Left ventricle myocardium superior (tissue), 1 donor: Measurements from ENCODE around the gene SETD1B. TPM values are rescaled to one million over a fixed set of nuclear protein-coding genes. Genes with fewer than 3 reads are reported as not detected.

Experiments
- ATAC-seq: fragments of 200-7000 bp; cut with Tn5 transposase; one replicate; pipeline ENCODE4 v1.9.1; 2020; ENCODE audit warnings: mild to moderate bottlenecking, moderate library complexity
- DNase-seq: peaks from one replicate; pipeline ENCODE4 v3.0.0-alpha.2; 2020
- intact Hi-C: fragments of 100-400 bp; cut with micrococcal nuclease; formaldehyde crosslinking; loops from one replicate; pipeline ENCODE4 v1.11.0; 2022
- total RNA-seq: library from RNA; stranded (reverse); fragmentation: NEBNext Ultra II Directional; extraction: Animal tissue kit (Norgen Biotek cat#: 25700); gene quantifications from one replicate; pipeline ENCODE4 v1.2.1, GENCODE V29; 2021
- donor health status: DM: no; HTN: yes; CAD: no; lungs with severe emphysema.

SETD1B gene
- total RNA-seq, 1 donor from 2014 or later: 9.0 TPM

DNA sequence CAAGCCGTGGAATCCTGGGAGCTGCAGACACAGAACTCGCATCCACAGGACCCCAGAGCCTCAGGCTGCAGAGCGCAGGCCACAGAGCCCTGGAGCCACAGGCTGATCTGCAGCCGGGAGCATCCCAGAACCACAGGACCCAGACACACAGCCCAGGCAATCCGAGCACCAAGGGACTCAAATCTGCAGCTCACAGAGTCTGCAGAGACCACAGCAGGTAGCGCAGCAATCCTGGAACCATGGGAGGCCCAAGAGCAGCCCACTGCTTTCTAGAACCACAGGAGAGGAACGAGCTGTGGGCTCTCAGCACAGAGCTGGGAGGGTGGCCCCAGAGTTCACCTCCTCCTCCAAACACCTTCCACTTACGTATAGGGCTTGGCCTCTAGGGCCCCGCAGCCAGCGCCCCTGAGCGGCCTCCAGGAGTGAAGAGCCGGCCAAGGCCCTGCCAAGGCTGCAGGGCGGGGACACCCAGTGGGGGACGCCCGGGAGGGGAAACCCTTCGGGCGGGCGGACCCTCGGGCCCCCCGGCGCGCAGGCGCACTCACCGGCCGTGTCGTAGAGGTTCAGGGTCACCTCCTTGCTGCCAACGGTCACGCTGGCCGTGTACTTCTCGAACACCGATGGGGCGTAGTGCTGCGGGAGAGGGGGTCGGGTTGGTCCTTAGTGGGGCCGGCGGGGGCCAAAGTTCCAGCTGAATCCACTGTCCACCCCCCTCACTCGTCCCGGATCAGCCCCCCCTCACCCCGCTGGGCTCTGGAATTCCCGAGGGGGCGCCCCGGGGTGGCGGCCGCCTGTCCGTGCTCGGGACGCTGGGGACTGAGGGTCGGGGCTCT lies 11.0 kb upstream of the SETD1B start:
- ATAC-seq: peak; percentile 11
- intact Hi-C loops: loop anchor here (10.0 kb wide), 1 partner anchor 92 kb away; the partner anchor contains the start of gene PSMD9

DNA sequence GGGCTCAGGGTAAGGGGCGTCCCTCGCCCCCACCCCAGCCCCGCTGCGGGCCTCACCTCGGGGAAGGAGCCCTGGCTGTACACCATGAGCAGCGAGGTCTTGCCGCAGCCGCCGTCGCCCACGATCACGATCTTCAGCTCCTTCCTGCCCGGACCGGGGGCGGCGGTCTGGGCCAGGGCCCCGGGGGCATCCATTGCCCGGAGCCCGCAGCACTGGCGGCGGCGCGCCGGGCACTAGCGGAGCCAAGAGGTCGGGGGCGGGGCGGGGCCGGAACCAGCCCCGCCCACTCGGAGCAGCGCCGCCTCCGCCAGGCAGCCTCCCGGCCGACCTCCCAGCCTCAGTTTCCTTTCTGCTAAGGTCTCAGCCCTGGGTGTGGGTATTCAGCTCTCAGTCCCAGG lies 10.4 kb upstream of the SETD1B start, which contains the start of gene RHOF:
Gene RHOF (minus strand): TSS at position 249 of the 398 bp plus-strand sequence. CDS start 55 bp downstream, at position 194.
- intact Hi-C loops: loop anchor here (10.0 kb wide), 1 partner anchor 91 kb away; the partner anchor contains the start of gene PSMD9
- peak; percentile 41 for ATAC-seq
- DNase-seq: peak; percentile 78

More for the DNA sequence above, 11.0 kb upstream of the SETD1B start:
- peak; percentile 80 for DNase-seq

DNA sequence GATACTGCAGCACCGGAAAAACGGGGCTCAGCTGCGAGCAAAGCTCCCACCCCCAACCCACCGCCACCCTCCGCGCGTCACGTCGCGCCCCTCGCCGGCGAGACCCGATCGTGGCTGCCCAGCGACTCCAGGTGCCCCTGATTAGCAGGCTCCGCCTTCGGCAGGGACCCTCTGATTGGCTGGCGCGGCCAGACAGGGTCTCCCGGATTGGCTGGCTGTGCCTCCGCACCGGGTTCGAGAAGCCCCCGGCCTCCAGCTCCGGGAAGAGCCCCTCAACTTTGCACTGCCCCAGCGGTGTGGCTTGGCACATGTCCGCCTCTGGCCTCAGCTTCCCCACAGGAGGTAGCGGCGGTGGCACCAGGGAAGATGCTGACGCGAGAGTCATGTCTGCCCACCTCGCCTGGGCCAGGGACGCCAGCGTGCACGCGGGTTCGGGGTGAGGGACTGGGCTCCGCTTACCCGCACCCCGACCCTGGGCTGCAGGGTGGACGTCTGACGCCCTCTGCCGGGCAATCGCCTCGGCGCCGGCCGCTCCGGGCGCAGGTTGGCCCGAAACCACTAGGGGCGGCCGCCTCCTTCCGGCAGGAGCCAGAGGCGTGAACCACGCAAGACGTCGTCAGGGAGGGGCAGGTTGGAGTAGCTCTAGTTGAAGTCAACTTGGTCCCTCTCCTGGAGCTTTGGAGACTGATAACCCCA lies 9.8 kb upstream of the SETD1B start:
- intact Hi-C loops: loop anchor here (10.0 kb wide), 1 partner anchor 91 kb away; the partner anchor contains the start of gene PSMD9
- ATAC-seq: peak; percentile 62
- DNase-seq: peak; percentile 95

DNA sequence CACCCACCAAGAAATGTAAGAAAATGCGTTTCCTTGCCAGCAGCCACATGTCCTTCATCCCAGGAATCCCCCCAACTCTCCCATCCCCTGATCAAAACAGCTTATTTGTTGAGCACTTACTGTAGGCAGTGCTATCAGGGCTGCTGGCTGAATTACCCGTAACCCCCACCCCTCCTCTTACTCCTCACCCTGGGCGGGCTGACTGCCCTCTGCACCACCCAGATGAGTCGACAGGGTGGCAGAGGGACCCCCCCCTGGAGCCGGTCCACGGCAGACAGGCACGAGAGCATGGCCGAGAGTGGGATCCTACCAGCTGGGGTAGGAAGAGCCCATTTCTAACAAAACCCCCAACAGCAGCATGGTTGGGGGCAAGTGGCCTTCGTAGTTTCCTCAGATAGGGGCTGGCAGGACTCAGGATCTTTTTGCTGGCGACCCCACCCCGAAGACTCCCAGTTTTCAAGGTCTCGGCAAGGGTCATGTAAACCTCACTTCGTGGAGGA lies 9.2 kb upstream of the SETD1B start:
- ATAC-seq: no peak
- intact Hi-C loops: loop anchor here (10.0 kb wide), 1 partner anchor 90 kb away; the partner anchor contains the start of gene PSMD9
- DNase-seq: peak; percentile 64

DNA sequence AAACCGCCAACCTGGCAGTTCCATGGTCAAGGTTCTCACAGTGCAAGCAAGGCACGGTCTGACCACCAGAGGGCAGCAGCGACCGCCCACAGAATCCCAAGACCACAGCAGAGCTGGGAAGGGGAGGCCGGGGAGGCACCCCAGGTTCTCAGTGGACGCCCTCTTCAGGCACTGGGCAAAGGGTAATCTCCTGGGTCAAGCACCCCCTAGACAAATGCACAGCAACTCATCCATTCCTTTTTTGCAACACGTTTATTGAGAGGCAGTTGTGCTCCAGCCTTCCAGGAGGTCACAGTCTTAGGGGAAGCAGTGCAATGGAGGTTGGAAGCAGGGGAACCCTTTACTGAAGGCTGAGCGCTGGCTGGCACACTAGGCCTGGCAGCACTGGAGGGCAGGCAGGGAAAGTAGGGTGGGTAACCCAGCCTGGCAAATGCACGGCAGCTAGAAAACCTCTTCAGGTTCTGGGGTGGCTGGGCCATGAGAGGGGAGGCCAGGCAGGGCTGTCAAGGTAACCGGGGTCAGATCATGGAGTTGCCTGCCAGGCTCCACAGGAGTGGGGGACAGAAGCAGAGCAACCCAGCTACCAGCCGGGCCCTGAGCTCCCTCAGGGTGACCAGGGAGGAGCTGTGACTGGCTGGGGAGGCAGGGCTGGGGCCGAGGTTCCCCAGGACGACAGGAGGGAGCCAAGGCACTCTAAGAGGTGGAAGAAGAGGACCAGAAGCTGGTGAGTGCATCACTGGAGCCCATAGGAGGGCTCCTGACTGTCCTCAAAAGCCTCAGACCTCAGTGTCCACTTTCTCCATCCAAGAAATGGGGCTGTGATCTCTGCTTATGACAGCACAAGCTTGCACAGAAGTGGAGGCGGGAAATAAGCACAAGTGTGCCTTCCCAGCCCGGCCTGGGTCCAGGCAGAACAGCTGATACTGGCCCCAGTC lies 8.5 kb upstream of the SETD1B start:
- intact Hi-C loops: loop anchor here (10.0 kb wide), 1 partner anchor 90 kb away; the partner anchor contains the start of gene PSMD9
- ATAC-seq: peak; percentile 34
- DNase-seq: peak; percentile 93

DNA sequence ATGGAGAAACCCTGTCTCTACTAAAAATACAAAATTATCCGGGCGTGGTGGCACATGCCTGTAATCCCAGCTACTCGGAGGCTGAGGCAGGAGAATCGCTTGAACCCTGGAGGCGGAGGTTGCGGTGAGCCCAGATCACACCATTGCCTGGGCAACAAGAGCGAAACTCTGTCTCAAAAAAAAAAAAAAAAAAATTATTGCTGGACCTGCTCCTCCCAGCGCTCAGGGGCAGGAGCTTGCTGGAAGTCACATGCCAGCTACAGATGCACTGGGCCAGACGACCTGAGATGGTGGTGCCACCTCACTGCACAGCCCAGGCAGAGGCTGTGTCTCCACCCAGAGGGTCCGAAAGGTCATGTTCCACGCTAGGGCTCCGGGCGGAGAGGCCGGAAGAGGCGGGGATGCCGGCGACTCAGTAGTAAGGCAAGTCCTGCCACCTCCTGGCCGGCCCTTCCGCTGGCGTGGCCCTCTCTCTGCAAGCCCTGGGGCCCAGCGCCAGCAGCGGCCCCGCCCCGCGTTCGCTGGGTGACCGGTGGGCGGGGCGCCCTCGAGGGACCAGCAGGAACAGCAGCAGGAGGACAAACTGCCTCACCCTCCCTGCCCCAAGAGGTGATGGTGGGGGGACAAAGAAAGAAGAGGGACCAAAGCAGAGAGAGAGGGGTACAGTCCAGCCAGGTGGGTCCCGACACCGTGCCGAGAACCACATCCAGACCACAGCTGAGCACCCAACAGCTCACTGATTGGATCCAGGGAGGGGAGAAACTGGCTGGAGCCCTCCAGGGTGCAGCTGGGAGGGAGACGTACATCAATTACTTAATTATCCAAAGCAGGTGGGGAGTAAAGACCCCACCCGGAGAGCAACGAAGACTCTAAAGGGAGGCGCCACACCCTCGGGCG lies 6.7 kb upstream of the SETD1B start:
- DNase-seq (peak; percentile 99), ATAC-seq (peak; percentile 51)
- intact Hi-C loops: loop anchor here (10.0 kb wide), 1 partner anchor 88 kb away; the partner anchor contains the start of gene PSMD9

DNA sequence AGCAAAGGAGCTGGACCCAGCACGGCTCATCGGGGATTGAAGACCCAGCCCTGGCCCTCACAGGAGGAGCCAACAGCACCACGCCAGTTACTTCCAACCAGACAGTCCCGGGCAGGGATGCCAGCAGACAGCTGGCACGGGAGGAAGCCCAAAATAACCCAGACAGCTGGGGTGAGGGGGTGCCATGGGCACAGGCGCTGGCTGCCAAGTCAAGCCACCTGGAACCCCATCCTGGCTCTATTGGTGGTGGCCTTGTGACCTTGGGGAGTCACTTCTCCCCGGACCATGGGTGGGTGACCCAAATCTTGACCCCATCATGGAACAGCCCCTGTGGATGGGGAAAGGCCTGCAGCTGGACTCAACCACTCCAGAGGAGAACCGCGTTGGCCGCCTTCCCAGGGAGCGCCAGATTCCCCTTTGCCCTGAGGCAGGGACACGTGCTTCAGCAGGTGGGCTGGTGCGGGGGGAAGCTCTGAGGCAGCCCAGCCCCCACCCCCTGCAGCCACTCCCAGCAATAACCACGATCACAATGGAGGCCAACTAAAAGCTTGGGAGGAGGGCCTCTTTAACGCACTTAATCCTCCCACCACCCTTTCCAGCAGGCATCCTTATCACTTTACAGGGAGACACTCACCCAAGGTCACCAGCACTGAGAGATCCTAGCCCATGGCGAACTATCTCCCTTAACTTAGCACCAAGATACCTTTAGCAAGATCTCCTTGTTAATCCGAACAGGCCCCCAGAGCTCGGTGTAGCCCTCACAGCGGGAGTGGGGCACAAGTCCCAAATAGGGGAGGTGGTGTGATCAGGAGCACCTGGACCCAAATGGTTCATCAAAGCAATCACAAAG lies 5.6 kb upstream of the SETD1B start:
- intact Hi-C loops: loop anchor here (10.0 kb wide), 1 partner anchor 87 kb away; the partner anchor contains the start of gene PSMD9
- peak; percentile 27 for ATAC-seq
- DNase-seq: peak; percentile 91

DNA sequence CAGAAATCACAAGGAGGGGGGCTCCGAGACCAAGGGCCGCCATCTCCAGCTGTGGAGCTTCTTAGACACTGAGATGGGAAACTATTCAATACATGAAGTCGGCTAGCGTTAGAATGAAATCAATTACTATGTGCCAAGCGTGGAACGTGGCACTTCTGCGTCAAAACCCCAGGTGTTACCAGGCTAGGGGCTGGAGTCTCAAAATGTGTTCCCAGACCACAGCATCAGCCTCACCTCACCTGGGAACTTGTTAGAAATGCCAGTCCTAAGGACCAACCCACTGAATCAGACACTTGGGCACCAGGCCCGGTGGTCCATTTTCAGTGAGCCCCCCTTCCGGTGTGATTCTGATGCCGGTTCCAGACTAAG lies 5.0 kb upstream of the SETD1B start:
- intact Hi-C loops: loop anchor here (10.0 kb wide), 1 partner anchor 86 kb away; the partner anchor contains the start of gene PSMD9
- ATAC-seq: no peak
- DNase-seq: no peak

DNA sequence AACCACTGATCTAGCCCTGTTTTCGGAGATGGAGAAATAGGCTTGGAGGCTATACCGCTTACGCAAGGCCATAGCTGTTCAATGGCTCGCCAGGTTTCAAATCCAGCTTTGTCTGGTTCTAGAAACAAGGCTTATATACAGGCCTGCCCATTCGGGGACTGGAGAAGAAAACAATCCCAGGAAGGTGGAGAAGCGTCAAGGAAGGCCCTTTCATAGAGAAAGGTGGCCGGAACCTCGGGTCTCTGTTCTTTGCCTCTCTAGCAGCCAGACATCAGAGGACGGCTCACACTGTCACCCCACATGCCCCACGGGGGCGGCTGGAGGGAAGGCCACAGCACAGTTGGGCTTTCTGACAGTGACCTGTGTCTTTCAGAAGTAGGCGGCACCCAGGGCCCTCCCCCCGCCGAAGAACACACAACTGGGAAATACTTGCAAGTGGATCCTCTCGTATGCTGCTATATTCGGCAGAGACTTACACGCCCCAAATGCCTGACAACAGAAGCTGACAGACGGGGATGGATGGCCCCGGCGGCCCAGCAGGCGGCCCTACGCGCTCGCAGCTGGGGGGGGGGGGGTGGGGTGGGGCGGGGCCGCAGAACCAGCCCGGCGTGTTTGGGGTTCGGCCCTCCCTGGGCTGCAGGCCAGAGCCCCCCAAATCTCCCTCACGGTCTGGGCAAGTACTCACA lies 4.5 kb upstream of the SETD1B start:
- intact Hi-C loops: loop anchor here (10.0 kb wide), 1 partner anchor 86 kb away; the partner anchor contains the start of gene PSMD9
- ATAC-seq: peak; percentile 32

DNA sequence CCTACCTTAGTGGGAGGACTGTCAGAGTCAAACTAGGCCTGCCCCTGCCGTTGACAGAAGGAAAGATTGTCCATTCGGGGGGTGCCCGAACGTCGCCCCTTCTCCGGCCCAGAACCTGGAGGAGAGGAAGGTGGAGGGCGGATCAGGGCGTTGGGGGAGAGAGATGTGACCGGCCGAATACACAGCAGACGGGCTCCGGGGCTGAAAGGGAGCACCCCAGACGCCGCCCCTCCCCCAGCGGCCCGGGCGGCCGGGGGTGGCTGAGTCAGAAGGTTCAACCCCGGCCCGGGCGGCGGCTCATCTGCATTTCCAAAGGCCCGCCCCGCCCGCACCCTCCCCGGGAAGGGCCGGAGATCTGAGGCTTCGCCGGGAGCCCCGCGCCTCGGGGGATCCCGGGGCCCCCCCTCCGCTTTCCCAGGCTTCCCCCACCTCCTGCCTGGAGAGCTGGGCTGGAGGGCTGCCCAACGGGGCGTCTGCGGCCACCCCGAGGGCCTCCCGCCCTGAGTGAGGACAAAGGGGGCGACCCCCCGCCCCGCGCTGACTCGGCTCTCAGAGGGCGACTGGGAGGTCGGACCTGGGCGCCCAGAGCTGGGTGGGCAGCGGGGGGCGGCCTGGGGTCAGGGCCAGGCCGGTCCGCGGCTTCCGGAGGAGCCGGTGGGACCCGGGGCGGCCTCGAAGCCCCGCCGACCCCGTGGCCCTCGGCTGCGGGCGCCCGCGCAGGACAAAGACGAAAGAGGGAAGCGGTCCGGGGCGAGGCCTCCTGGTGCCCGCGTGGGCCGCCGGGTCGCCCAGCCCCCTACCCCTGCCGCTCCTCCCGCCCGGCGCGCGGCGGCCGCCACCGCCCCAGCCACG lies 3.7 kb upstream of the SETD1B start:
- DNase-seq: peak; percentile 96
- intact Hi-C loops: loop anchor here (10.0 kb wide), 1 partner anchor 85 kb away; the partner anchor contains the start of gene PSMD9
- peak; percentile 56 for ATAC-seq

More for the DNA sequence above, 4.5 kb upstream of the SETD1B start:
- DNase-seq: peak; percentile 86

DNA sequence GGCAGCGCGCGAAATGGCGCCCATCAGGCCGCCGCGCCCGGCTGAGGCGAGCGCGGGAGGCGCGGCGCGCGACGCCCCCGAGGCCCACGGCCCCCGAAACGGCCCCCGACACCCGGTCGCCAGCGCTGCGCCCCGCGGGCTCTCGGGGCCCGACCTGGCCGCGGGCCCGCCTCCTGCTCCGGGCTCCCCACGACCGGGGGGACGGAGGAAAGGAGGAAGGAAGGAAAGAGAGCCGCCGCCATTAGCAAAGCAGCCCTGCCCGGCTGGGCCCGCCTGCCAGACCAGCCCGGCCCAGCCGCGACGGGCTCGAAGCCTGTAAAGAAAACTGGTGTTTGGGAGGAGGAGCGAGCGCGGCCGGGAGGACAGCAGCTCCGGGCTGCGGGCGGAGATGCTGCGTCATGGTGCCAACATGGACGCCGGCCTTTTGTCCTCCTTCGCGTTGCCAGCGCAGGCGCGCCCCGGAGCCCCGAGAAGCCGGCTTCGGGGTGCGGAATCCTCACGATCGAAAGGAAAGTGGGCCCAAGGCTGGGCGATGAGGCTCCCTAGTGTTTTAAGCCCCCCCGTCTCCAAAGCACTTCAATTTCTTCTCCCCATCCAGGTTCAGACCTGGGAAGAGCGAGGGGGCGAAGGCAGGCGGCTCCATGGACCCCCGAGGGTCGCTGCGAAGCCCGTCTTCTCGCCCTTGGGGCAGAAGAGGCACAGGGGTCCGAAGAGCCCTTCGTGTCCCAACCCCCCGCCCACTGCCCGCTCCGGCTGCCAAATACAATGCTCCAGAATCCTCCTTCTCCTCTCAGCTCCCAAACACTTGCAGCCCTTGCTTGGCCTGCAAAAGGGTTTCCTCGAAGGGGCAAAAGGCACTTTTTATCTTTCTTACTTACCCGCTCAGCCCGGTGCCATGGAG lies 2.9 kb upstream of the SETD1B start:
- DNase-seq: peak; percentile 90
- intact Hi-C loops: no loop called here
- no peak for ATAC-seq

DNA sequence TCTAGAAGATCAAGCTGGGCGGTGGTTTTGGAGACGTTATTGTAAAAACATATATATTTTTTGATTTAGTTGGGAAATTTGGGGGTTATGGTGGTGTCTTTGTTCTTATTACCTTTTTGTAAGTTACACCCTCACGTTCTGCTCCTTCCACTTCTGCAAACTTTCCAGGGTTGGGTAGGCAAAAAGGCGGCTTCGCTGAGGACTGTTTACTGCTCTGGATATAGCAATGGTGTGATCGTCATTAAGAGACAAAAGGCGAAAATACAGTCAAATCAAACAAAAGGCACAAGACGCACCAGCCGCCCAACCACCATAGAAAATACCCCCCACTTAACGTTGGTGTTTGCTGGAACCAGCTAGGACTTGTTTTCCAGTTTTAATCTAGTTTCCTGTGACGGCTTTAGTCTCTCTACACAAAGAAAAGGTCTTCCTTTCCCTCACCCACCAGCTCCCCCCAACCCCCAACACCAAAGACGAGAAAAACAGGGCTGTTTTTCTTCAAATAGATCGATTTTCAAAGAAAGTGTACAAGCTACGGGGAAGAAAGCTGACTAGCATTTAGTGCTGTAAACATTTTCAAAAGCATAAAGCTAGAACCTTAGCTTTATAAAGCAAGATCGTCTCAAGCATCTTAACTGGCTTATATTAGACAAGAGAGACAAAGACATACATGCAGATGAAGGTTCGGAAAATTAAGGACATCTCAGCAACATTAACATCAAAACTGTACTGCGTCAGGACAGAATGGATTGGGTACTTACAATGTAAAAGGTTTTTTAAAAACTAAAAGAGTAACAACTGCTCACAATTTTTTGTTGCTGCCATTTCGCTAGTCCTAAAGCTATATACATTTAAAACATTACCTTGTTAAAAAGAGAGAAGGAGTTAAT lies 2.0 kb upstream of the SETD1B start:
- DNase-seq (no peak), ATAC-seq (no peak)
- intact Hi-C loops: no loop called here

DNA sequence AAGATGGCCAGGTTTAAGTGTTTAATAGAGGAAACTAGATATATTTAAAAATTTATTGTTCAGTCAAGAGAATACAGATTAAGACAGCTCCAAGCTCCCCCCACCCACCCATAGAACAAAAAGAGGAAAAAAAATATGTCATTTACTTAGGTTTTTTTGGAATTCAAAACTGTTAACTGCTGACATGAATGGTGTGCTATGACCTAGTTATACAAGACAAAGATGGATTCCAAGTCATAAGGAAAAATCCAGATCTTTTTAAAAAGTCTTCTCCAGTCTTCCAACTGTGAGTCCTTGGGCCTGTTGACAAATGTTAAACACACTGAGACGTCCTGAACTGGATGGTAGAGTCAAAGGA lies 1.3 kb upstream of the SETD1B start:
- DNase-seq (no peak), ATAC-seq (no peak)
- intact Hi-C loops: no loop called here
